ENCODE data around the gene ANXA2.

DNA sequence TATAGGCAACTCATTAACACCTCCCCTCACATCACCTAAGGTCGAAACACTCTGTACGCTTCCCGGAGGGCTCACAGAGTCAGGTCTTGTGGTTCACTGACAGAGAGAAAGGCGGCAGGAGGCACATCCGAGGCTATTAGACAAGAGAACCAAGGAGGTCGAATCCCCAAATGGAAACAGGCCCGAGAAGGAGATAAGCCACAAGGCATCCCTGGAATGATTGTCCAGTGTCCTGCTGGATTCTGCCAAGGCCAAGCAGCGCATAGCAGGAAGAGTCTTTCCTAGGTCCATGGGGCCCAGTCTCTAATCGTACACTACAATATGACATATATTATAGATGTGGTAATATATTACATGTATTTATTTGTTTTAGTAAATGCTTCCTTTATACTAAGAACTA lies 58.5 kb downstream of the ANXA2 start:
- TF ChIP-seq EP300 (IDR thresholded peaks at IDR 0.05) (no peak), CTCF (IDR thresholded peaks at IDR 0.05) (no peak)

All from ovary (tissue), 3 donors.